Measurements from ENCODE around the gene ZNF688.
A peak's percentile ranks its signal among the peaks of the same experiment; 100 is the strongest.

The ZNF688 gene

GRCh38 chr16:30569746-30570635, 1.5 kb downstream of the ZNF688 start:
- Mint-ChIP-seq H3K4me3 (no peak overlapping the region), H3K9me3 (no peaks in the 10 kb centered on the region), H3K36me3 (peaks cover 0 to 4% of the 10 kb centered on the region in 2 donors), H3K27ac (no peak overlapping the region), H3K27me3 (no peaks in the 10 kb centered on the region), H3K4me1 (peaks cover 23 to 33% of the 10 kb centered on the region in 2 donors)
- no peak for ATAC-seq (replicated peaks)
- DNase-seq = no peak

DNA sequence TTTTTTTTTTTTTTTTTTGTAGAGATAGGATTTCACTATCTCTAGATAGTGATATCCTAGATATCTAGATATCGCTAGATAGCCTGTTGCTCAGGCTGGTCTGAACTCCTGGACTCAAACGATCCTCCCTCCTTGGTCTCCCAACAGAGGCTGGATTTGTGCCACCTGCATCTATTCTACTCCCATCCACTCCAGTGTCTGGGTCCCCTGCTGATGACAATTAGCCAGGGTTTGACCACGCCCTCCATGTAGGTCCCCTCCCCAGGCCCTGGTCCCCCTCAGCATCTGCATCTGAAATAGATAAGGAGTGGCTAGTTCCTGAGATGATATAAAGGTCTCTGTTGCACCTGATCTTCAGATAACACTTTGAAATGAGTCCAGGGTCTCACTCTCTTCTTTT, 2.2 kb downstream of the ZNF688 start:
- Mint-ChIP-seq H3K9me3 (no peaks in the 10 kb centered on the region), H3K4me1 (peaks cover 21 to 33% of the 10 kb centered on the region in 2 donors), H3K36me3 (no peaks in the 10 kb centered on the region), H3K27ac (peak overlapping the region; percentile 44), H3K4me3 (no peak overlapping the region), H3K27me3 (no peaks in the 10 kb centered on the region)
- ATAC-seq (replicated peaks) (no peak), DNase-seq (no peak)

- DNase-seq = no peak
- peaks cover 20 to 33% of the 10 kb centered on the region in 2 donors for H3K4me1 Mint-ChIP-seq
- H3K9me3 Mint-ChIP-seq = no peaks in the 10 kb centered on the region
- no peaks in the 10 kb centered on the region for H3K36me3 Mint-ChIP-seq
- peak overlapping the region; percentile 87 for H3K27ac Mint-ChIP-seq
- H3K4me3 Mint-ChIP-seq = peak overlapping the region in 1 of 2 donors; percentile 36
- H3K27me3 Mint-ChIP-seq = no peaks in the 10 kb centered on the region
- ATAC-seq (replicated peaks) = peak; percentile 19 to 35
Observed at GRCh38 chr16:30567991-30568638, 3.4 kb downstream of the ZNF688 start.

GRCh38 chr16:30567160-30567990, 4.1 kb downstream of the ZNF688 start:
- no peaks in the 10 kb centered on the region for H3K36me3 Mint-ChIP-seq
- ATAC-seq (replicated peaks) (no peak), DNase-seq (no peak)
- H3K27ac Mint-ChIP-seq = peak overlapping the region; percentile 87
- H3K4me3 Mint-ChIP-seq = no peak overlapping the region
- H3K9me3 Mint-ChIP-seq = no peaks in the 10 kb centered on the region
- H3K27me3 Mint-ChIP-seq = no peaks in the 10 kb centered on the region
- H3K4me1 Mint-ChIP-seq = peaks cover 19 to 32% of the 10 kb centered on the region in 2 donors

DNA sequence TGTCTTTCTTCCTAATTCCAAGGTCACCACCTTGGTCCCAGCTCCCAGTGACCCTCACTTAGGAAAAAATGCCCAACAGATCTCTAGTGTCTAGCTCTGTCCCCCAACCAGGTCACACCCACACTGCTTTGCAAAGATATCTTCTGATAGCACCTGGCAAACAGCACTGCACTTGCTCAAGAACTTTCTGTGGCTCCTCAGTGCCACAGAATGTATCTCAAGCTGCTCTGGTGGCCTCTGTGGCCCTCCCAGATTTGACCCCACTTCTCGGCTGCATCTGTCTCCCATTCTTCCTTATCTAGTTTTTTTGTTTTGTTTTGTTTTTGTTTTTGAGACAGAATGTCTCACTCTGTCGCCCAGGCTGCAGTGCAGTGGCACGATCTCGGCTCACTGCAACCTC, 5.0 kb downstream of the ZNF688 start:
- H3K4me1 Mint-ChIP-seq = peaks cover 16 to 33% of the 10 kb centered on the region in 2 donors
- DNase-seq (no peak), ATAC-seq (replicated peaks) (no peak)
- no peaks in the 10 kb centered on the region for H3K9me3 Mint-ChIP-seq
- no peak overlapping the region for H3K4me3 Mint-ChIP-seq
- H3K36me3 Mint-ChIP-seq = no peaks in the 10 kb centered on the region
- H3K27ac Mint-ChIP-seq = no peak overlapping the region
- H3K27me3 Mint-ChIP-seq = no peaks in the 10 kb centered on the region

- Mint-ChIP-seq H3K9me3 (no peaks in the 10 kb centered on the region), H3K27me3 (no peaks in the 10 kb centered on the region), H3K36me3 (no peaks in the 10 kb centered on the region), H3K27ac (no peak overlapping the region), H3K4me3 (no peak overlapping the region), H3K4me1 (peaks cover 20 to 35% of the 10 kb centered on the region in 2 donors)
- ATAC-seq (replicated peaks) (no peak), DNase-seq (no peak)
Observed at GRCh38 chr16:30565984-30566383, 5.5 kb downstream of the ZNF688 start.

DNA sequence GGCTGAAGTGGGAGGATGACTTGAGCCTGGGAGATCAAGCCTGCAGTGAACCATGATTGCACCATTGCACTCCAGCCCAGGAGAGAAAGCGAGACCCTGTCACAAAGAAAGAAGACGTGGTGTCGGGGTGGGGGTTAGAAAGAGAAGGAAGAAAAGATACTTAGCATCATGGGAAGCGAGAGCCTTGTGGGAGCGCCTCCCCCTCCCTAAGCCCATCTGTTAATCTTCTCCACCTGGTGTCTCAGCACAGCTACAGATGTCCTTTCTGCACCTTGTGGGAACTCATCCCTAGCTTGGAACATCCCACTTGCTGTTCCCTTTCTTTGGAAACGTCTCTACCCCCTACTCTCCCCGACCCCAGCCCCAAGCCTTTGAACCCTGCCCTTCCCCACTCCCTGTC, 6.0 kb downstream of the ZNF688 start:
- ATAC-seq (replicated peaks) (no peak), DNase-seq (no peak)
- Mint-ChIP-seq H3K27me3 (no peaks in the 10 kb centered on the region), H3K27ac (peak overlapping the region; percentile 74), H3K4me1 (peaks cover 20 to 33% of the 10 kb centered on the region in 2 donors), H3K9me3 (no peaks in the 10 kb centered on the region), H3K36me3 (no peaks in the 10 kb centered on the region), H3K4me3 (no peak overlapping the region)

GRCh38 chr16:30562021-30562420, 9.5 kb downstream of the ZNF688 start:
- peaks cover 12 to 31% of the 10 kb centered on the region in 2 donors for H3K4me1 Mint-ChIP-seq
- no peaks in the 10 kb centered on the region for H3K27me3 Mint-ChIP-seq
- H3K4me3 Mint-ChIP-seq = peak overlapping the region; percentile 92 to 95
- peak overlapping the region; percentile 99 for H3K27ac Mint-ChIP-seq
- ATAC-seq (replicated peaks) (no peak), DNase-seq (no peak)
- peaks cover 0 to 2% of the 10 kb centered on the region in 2 donors for H3K9me3 Mint-ChIP-seq
- peaks cover 0 to 3% of the 10 kb centered on the region in 2 donors for H3K36me3 Mint-ChIP-seq

DNA sequence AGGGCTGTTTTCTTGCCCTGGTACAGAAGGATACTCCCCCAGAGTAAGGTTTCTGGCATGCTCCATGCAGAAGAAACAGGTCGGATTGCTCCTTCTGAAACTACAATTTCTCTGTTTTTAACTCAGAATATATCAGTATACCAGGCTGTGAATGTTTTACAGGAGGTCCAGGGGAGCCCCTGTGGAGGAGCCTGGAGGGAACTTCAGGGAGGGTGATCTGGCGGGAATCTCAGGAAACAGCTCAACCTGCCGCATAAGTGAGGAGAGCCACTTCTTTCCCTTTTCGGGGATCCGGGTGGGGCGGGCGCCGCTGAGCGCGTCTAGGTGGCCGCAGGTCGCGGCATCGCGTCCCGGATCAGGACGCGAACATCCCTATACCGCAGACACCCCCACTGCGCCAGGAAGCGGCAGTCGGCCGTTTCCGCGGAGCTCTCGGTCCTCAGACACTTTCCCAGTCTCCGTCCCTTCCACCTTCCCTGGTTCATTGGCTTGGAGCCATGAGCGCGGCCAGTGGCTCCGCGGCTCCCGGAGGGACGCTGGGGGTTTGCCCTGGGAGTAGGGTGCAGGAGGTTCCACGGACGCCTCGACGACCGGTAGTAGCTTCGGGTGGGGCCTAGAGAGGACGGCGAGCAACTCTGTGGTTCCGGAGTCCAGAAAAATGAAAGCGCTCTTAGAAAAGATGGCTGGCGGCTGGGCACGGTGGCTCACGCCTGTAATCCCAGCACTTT, 10.3 kb downstream of the ZNF688 start:
- H3K9me3 Mint-ChIP-seq = peaks cover 0 to 2% of the 10 kb centered on the region in 2 donors
- peak overlapping the region; percentile 99 for H3K27ac Mint-ChIP-seq
- DNase-seq (peak; percentile 40), ATAC-seq (replicated peaks) (peak in 1 of 2 donors; percentile 6)
- H3K4me3 Mint-ChIP-seq = peak overlapping the region; percentile 92 to 95
- peaks cover 14 to 38% of the 10 kb centered on the region in 2 donors for H3K4me1 Mint-ChIP-seq
- H3K27me3 Mint-ChIP-seq = no peaks in the 10 kb centered on the region
- peaks cover 2 to 5% of the 10 kb centered on the region in 2 donors for H3K36me3 Mint-ChIP-seq

DNA sequence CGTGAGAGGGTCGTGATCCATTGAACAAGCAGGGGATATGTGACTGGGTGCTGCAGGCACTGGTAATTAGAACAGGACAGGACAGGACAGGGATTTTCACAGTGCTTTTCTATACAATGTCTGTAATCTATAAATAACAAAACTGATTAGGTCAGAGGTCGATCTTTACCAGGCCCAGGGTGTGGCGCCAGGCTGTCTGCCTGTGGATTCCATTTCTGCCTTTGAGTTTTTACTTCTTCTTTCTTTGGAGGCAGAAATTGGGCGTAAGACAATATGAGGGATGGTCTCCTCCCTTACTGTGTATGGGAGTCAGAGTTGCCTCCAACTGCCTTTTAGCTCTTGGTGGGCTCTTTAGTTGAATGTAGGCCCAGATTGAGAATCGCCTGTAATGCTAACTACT, 11.8 kb downstream of the ZNF688 start:
- Mint-ChIP-seq H3K36me3 (peaks cover 6 to 12% of the 10 kb centered on the region in 2 donors), H3K9me3 (peaks cover 0 to 2% of the 10 kb centered on the region in 2 donors), H3K27ac (no peak overlapping the region), H3K4me1 (peaks cover 18 to 44% of the 10 kb centered on the region in 2 donors), H3K4me3 (peak overlapping the region in 1 of 2 donors; percentile 60), H3K27me3 (no peaks in the 10 kb centered on the region)
- ATAC-seq (replicated peaks) = no peak
- DNase-seq = no peak

- Mint-ChIP-seq H3K36me3 (peaks cover 13 to 19% of the 10 kb centered on the region in 2 donors), H3K4me1 (peaks cover 22 to 50% of the 10 kb centered on the region in 2 donors)
- ATAC-seq (replicated peaks) = no peak
Observed at GRCh38 chr16:30558789-30559377, 12.6 kb downstream of the ZNF688 start.

DNA sequence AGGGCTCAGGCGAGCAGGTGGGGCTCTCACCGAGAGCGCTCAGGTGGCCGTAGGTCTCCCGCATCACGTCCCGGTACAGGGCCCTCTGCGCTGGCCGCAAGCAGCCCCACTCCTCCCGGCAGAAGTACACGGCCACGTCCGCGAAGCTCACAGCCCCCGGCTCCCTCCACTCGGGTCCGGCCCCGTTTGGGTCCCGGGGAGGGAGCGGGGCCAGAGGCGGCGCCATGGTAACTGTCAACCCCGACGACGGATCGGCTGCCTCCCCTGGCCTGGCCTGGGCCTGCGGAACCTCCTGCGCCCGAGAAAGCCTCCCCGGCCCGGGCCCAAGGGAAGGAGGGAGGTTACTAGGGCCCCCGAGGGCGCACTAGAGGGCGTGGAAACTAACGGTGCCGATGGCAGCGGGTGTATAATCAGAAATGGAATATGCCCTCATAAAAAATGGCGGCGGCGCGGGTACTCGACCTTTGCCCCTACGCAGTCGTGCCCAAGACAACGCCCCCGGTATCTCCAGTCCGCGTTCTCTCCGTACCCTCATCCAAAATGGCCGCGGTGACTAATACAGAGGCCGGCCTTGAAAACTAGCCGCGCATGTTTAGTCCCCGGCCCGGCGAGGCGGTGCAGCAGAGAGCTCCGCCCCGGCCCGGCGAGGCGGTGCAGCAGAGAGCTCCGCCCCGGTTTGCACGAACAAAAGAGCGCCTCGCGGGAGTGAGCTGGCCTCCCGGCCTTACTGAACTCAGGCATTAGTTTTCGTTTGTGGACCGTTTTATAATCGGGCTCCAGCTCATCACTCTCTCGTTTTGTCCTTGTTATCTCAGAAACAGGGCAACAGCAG, 13.3 kb downstream of the ZNF688 start, which contains the start of gene ZNF764:
TSS of gene ZNF764 (minus strand) at position 418 of the 832 bp plus-strand sequence. CDS start at position 226, 192 bp downstream.
- Mint-ChIP-seq H3K4me3 (peak within 1 kb of the TSS; percentile 90 to 95), H3K36me3 (peaks cover 20 to 26% of the 10 kb centered on the region in 2 donors), H3K27ac (peak within 1 kb of the TSS; percentile 96), H3K9me3 (peaks cover 0 to 2% of the 10 kb centered on the region in 2 donors), H3K4me1 (peaks cover 25 to 57% of the 10 kb centered on the region in 2 donors), H3K27me3 (no peaks in the 10 kb centered on the region)
- ATAC-seq (replicated peaks) (peak; percentile 94), DNase-seq (peak; percentile 98)

More at GRCh38 chr16:30558789-30559377, 12.6 kb downstream of the ZNF688 start:
- Mint-ChIP-seq H3K4me3 (peak overlapping the region; percentile 90 to 95), H3K27ac (peak overlapping the region; percentile 96), H3K9me3 (peaks cover 0 to 2% of the 10 kb centered on the region in 2 donors), H3K27me3 (no peaks in the 10 kb centered on the region)
- no peak for DNase-seq

Measured in stimulated activated naive B cell treated with anti-CD40 and anti-IgM and Interleukin-4, amounts not matched to agents 10 μg/mL and 1 μg/mL and 100 μg/mL, for 72 hours (primary cell).